T-cell (primary cell): ENCODE measurements around the gene SETD5. TPM values are rescaled to one million over a fixed set of nuclear protein-coding genes. Genes with fewer than 3 reads are reported as not detected.

Experiments used
- ATAC-seq, 4 experiments: fragments of 200-7000 bp in 3 of 4; fragments of 150-1000 bp in 1 of 4; cut with Tn5 transposase; replicated peaks in 1 of 4; 1 replicate in 3 of 4; 2 replicates in 1 of 4; pipeline ENCODE4 v1.10.0; 2021; ENCODE audit warnings: moderate library complexity in 3 of 4, mild to moderate bottlenecking in 2 of 4, moderate number of reproducible peaks in 1 of 4
- CTCF ChIA-PET, 2 donors: fragments of 300-600 bp; sonication (Branson Sonifier 250); formaldehyde crosslinking; loops; one replicate each; lab custom pipeline; 2022; ENCODE audit warnings: antibody characterized with exemption in 2 of 2; lab: Charles Lee
- POLR2A ChIA-PET, 2 donors: fragments of 300-600 bp; sonication (Branson Sonifier 250); formaldehyde crosslinking; loops; one replicate each; lab custom pipeline; 2022; ENCODE audit warnings: antibody characterized with exemption in 2 of 2; lab: Charles Lee
- DNase-seq, 35 experiments: peaks; one replicate each; pipeline versions ENCODE4 v3.0.0 to v3.0.0-alpha.2; 2013 to 2023
- H3K27ac ChIP-seq: one replicate; pipeline ENCODE4 v1.5.1; 2013; ENCODE audit warnings: low read length
- H3K27me3 ChIP-seq, 2 experiments: replicated peaks in 1 of 2; 1 replicate in 1 of 2; 2 replicates in 1 of 2; pipeline versions ENCODE4 v1.6.1 to v1.7.0; 2013; ENCODE audit warnings: low read length in 1 of 2, mixed read lengths in 1 of 2; ENCODE audit not compliant: control insufficient read depth in 2 of 2, insufficient read depth in 2 of 2; ENCODE audit errors: extremely low read depth in 1 of 2
- H3K36me3 ChIP-seq, 2 donors: 1 replicate in 1 of 2; 2 replicates in 1 of 2; pipeline versions ENCODE4 v1.6.1 to v1.7.0; 2013; ENCODE audit warnings: low read length in 1 of 2; ENCODE audit not compliant: control insufficient read depth in 2 of 2, insufficient read depth in 1 of 2; ENCODE audit errors: extremely low read depth in 1 of 2
- H3K4me1 ChIP-seq, 2 experiments: 1 replicate in 1 of 2; 2 replicates in 1 of 2; pipeline versions ENCODE4 v1.6.1 to v1.7.0; 2013; ENCODE audit warnings: low read length in 2 of 2, mixed read lengths in 1 of 2; ENCODE audit not compliant: insufficient read depth in 2 of 2, control insufficient read depth in 1 of 2; ENCODE audit errors: extremely low read depth in 1 of 2
- H3K4me3 ChIP-seq, 2 donors: 1 replicate in 1 of 2; 2 replicates in 1 of 2; pipeline versions ENCODE4 v1.5.1 to v1.7.0; 2013; ENCODE audit warnings: mild to moderate bottlenecking in 2 of 2, low read length in 1 of 2, moderate library complexity in 1 of 2; ENCODE audit not compliant: control insufficient read depth in 1 of 2; ENCODE audit errors: extremely low read depth in 1 of 2
- H3K9me3 ChIP-seq: 2 replicates; pipeline ENCODE4 v1.7.0; 2013
- H3K27ac Mint-ChIP-seq, 2 donors: one replicate each; pipeline ENCODE4 v1.8.0; 2020 to 2021; ENCODE audit warnings: mild to moderate bottlenecking in 2 of 2, mixed read lengths in 2 of 2
- H3K27me3 Mint-ChIP-seq, 2 donors: one replicate each; pipeline ENCODE4 v1.8.0; 2021 to 2022; ENCODE audit warnings: mixed read lengths in 2 of 2
- H3K36me3 Mint-ChIP-seq: one replicate; pipeline ENCODE4 v1.8.0; 2021; ENCODE audit warnings: mixed read lengths
- H3K4me1 Mint-ChIP-seq, 3 donors: one replicate each; pipeline ENCODE4 v1.8.0; 2020 to 2022; ENCODE audit warnings: mixed read lengths in 3 of 3, mild to moderate bottlenecking in 1 of 3
- H3K4me3 Mint-ChIP-seq, 3 donors: one replicate each; pipeline ENCODE4 v1.8.0; 2020 to 2022; ENCODE audit warnings: mild to moderate bottlenecking in 3 of 3, mixed read lengths in 3 of 3, moderate library complexity in 3 of 3
- H3K9me3 Mint-ChIP-seq, 3 donors: one replicate each; pipeline ENCODE4 v1.8.0; 2020 to 2022; ENCODE audit warnings: mixed read lengths in 3 of 3
- WGBS: methylation state at CpG from one replicate; pipeline ENCODE4 v1.1.5; 2013; ENCODE audit warnings: missing lambda C conversion rate; ENCODE audit not compliant: insufficient coverage; 5-methylcytosine and 5-hydroxymethylcytosine counted together
- total RNA-seq, 35 experiments: library from RNA in 6 of 35; stranded (reverse) in 6 of 35; fragments of 120-200 nt in 1 of 35; gene quantifications; one replicate each; pipeline versions ENCODE4 v1.2.1 to v1.2.4 and lab custom pipeline; 2013 to 2026

SETD5 gene
- total RNA-seq, 5 donors from 2014 or later (not counting 1 experiment from before 2014, with no cell fraction given), result 119 to 131 (median 125) TPM

DNA sequence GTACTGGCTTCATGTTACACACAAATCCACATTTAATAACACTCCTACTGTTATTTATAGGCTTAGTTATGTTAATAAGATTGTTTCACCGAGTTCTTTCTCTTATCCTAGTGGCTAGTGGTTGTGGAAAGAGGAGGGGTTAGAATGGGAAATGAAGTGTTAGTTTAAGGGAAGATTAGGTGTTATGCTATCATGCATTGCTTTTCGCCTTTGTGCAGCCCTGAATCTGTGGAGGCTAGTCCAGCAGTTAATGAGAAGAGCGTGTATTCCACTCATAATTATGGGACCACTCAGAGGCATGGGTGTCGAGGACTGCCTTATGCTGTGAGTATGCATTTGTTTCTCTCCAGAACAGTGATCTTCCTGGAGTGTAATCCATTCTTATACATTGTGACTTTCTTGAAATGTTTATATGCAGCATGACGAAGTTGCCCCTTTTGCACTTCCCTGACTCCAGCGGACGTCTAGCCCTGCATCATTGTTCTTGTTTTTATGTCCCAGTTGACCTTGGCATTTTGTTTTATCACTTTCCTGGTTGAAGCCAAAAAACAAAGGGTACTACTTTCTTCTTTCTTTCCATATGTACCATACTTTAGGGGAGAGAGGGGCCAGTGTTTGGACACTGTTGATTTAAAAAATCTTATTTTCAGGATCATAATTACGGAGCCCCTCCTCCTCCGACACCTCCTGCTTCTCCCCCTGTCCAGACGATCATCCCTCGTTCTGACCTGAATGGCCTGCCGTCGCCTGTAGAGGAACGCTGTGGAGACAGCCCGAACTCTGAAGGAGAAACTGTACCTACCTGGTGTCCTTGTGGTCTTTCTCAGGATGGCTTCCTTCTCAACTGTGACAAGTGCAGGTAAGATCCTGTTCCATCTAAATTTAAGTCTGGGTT, 36.5 kb downstream of the SETD5 start:
- Histone ChIP-seq H3K27me3 (no peaks in the 10 kb centered on the region), H3K4me3 (no peak overlapping the region), H3K9me3 (no peaks in the 10 kb centered on the region), H3K27ac (no peak overlapping the region), H3K4me1 (no peaks in the 10 kb centered on the region), H3K36me3 (peaks cover 24 to 93% of the 10 kb centered on the region in 2 donors)
- WGBS, result 97% methylated on average over 6 of the region's 15 CpGs
- Mint-ChIP-seq H3K9me3 (no peaks in the 10 kb centered on the region), H3K4me1 (peaks cover 5 to 11% (median 5%) of the 10 kb centered on the region in 3 donors), H3K27me3 (no peaks in the 10 kb centered on the region), H3K27ac (no peak overlapping the region), H3K4me3 (no peak overlapping the region), H3K36me3 (peaks cover 65% of the 10 kb centered on the region)
- DNase-seq (no peak), ATAC-seq (no peak)
- CTCF ChIA-PET, result no interaction called here
- POLR2A ChIA-PET, result interaction anchor here in 1 of 2 donors (0.5 kb wide), 1 partner anchor 1858 kb away, joined by 3 read pairs; no protein-coding TSS in a partner anchor

- no peaks in the 10 kb centered on the region for H3K27me3 ChIP-seq
- no peak overlapping the region for H3K27ac ChIP-seq
- no peaks in the 10 kb centered on the region for H3K27me3 Mint-ChIP-seq
- no peaks in the 10 kb centered on the region for H3K9me3 Mint-ChIP-seq
- no peaks in the 10 kb centered on the region for H3K9me3 ChIP-seq
- H3K4me3 ChIP-seq, result no peak overlapping the region
- ATAC-seq, result no peak
- no peak for DNase-seq
- WGBS, result 100% methylated on average over 1 of the region's 3 CpGs
- H3K36me3 Mint-ChIP-seq, result peaks cover 59% of the 10 kb centered on the region
- H3K27ac Mint-ChIP-seq, result no peak overlapping the region
- H3K4me1 Mint-ChIP-seq, result peaks cover 1 to 11% (median 5%) of the 10 kb centered on the region in 3 donors
- no peaks in the 10 kb centered on the region for H3K4me1 ChIP-seq
- ChIA-PET CTCF (interaction anchor here in 1 of 2 donors (1.6 kb wide), 1 partner anchor 82 kb away, joined by 3 read pairs; no protein-coding TSS in a partner anchor), POLR2A (interaction anchor here in 1 of 2 donors (0.6 kb wide), 2 partner anchors 26 to 81 kb away, joined by 3 to 9 read pairs; no protein-coding TSS in a partner anchor)
- H3K4me3 Mint-ChIP-seq, result no peak overlapping the region
- H3K36me3 ChIP-seq, result peaks cover 14 to 90% of the 10 kb centered on the region in 2 donors
These were observed 37.9 kb downstream of the SETD5 start for GRCh38 chr3:9435316-9435715.

GRCh38 chr3:9439331-9439730, 41.9 kb downstream of the SETD5 start:
- POLR2A ChIA-PET, result no interaction called here
- DNase-seq (no peak), ATAC-seq (no peak)
- Histone ChIP-seq H3K27ac (no peak overlapping the region), H3K9me3 (no peaks in the 10 kb centered on the region), H3K36me3 (peaks cover 14 to 91% of the 10 kb centered on the region in 2 donors), H3K27me3 (no peaks in the 10 kb centered on the region), H3K4me3 (no peak overlapping the region), H3K4me1 (no peaks in the 10 kb centered on the region)
- H3K4me3 Mint-ChIP-seq, result no peak overlapping the region
- peaks cover 1 to 7% (median 4%) of the 10 kb centered on the region in 3 donors for H3K4me1 Mint-ChIP-seq
- no CpG with 5 or more reads among the region's 1 CpG for WGBS
- H3K36me3 Mint-ChIP-seq, result peaks cover 57% of the 10 kb centered on the region
- CTCF ChIA-PET, result interaction anchor here in 1 of 2 donors (1.5 kb wide), 1 partner anchor 9 kb away, joined by 4 read pairs; no protein-coding TSS in a partner anchor
- H3K9me3 Mint-ChIP-seq, result no peaks in the 10 kb centered on the region
- no peaks in the 10 kb centered on the region for H3K27me3 Mint-ChIP-seq
- no peak overlapping the region for H3K27ac Mint-ChIP-seq

DNA sequence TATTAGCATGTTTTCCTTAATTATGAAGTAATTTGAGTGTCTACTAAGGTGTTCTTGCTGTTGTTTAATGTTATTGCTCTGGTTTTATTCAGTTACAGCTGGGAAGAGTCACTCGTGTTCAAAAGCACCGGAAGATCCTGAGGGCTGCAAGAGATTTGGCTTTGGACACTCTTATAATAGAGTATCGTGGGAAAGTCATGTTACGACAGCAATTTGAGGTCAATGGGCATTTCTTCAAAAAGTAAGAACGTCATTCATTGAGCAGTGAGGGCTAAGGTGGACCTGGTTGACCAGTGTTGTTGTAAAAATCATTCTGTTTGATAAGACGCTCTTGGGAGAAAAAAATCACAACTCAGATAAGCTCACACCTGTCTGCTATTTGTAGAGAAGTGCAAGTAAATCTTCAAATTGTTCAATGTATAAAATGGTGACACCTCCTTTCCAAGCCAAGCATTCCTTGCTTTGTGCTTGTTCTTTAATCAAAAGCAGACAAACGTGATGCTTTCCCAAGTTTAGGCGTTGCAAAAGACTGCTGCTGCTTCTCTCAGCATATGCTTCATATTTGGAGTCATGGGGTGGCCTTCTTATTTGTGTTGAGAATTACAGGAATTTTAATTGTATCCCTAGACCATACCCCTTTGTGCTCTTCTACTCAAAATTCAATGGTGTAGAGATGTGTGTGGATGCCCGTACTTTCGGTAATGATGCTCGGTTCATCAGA, 44.2 kb downstream of the SETD5 start:
- Mint-ChIP-seq H3K4me3 (no peak overlapping the region), H3K27me3 (no peaks in the 10 kb centered on the region), H3K4me1 (peaks cover 0 to 7% (median 4%) of the 10 kb centered on the region in 3 donors), H3K9me3 (no peaks in the 10 kb centered on the region), H3K27ac (no peak overlapping the region), H3K36me3 (peaks cover 57% of the 10 kb centered on the region)
- DNase-seq, result no peak
- Histone ChIP-seq H3K27me3 (no peaks in the 10 kb centered on the region), H3K4me3 (no peak overlapping the region), H3K9me3 (no peaks in the 10 kb centered on the region), H3K36me3 (peaks cover 7 to 89% of the 10 kb centered on the region in 2 donors), H3K27ac (no peak overlapping the region), H3K4me1 (no peaks in the 10 kb centered on the region)
- no peak for ATAC-seq
- whole genome bisulfite sequencing, result 98% methylated on average over 5 of the region's 11 CpGs
- ChIA-PET CTCF (interaction anchor here in 1 of 2 donors (0.5 kb wide), 1 partner anchor 217 kb away, joined by 6 read pairs; no protein-coding TSS in a partner anchor), POLR2A (interaction anchor here in 1 of 2 donors (0.6 kb wide), 1 partner anchor 12 kb away, joined by 3 read pairs; no protein-coding TSS in a partner anchor)

- Histone ChIP-seq H3K4me3 (no peak overlapping the region), H3K4me1 (peaks cover 0 to 4% of the 10 kb centered on the region in 2 experiments), H3K9me3 (no peaks in the 10 kb centered on the region), H3K27ac (no peak overlapping the region), H3K27me3 (no peaks in the 10 kb centered on the region), H3K36me3 (peaks cover 11 to 86% of the 10 kb centered on the region in 2 donors)
- Mint-ChIP-seq H3K9me3 (no peaks in the 10 kb centered on the region), H3K27me3 (no peaks in the 10 kb centered on the region), H3K27ac (no peak overlapping the region), H3K36me3 (peaks cover 61% of the 10 kb centered on the region), H3K4me1 (peaks cover 15 to 31% (median 22%) of the 10 kb centered on the region in 3 donors), H3K4me3 (no peak overlapping the region)
- ChIA-PET POLR2A (no interaction called here), CTCF (no interaction called here)
- no peak for ATAC-seq
- whole genome bisulfite sequencing, result no CpG with 5 or more reads among the region's 4 CpGs
- no peak for DNase-seq
These were observed 50.7 kb downstream of the SETD5 start for GRCh38 chr3:9448071-9448470.

GRCh38 chr3:9448643-9449042, 51.2 kb downstream of the SETD5 start:
- DNase-seq (no peak), ATAC-seq (no peak)
- Histone ChIP-seq H3K4me1 (peaks cover 0 to 4% of the 10 kb centered on the region in 2 experiments), H3K36me3 (peaks cover 11 to 86% of the 10 kb centered on the region in 2 donors), H3K27ac (no peak overlapping the region), H3K4me3 (no peak overlapping the region), H3K27me3 (no peaks in the 10 kb centered on the region), H3K9me3 (no peaks in the 10 kb centered on the region)
- H3K4me3 Mint-ChIP-seq, result no peak overlapping the region
- ChIA-PET CTCF (no interaction called here), POLR2A (no interaction called here)
- H3K4me1 Mint-ChIP-seq, result peaks cover 15 to 31% (median 23%) of the 10 kb centered on the region in 3 donors
- H3K9me3 Mint-ChIP-seq, result no peaks in the 10 kb centered on the region
- H3K27ac Mint-ChIP-seq, result no peak overlapping the region
- H3K36me3 Mint-ChIP-seq, result peaks cover 60% of the 10 kb centered on the region
- H3K27me3 Mint-ChIP-seq, result no peaks in the 10 kb centered on the region
- WGBS, result 71% methylated on average over 1 of the region's 1 CpG
